ENCODE data around the gene MTO1.

GRCh38 chr6:73471686-73472290, 10.3 kb downstream of the MTO1 start:
- no peak for TF ChIP-seq CTCF (conservative IDR thresholded peaks at IDR 0.05; ENCODE audit: low read depth, low read length)
- no peak for TF ChIP-seq POLR2A (IDR thresholded peaks at IDR 0.05; ENCODE audit: low read depth, low read length)
- TF ChIP-seq RAD21 (IDR thresholded peaks at IDR 0.05; ENCODE audit: low read length), result no peak
- no peak for TF ChIP-seq CHD1 (IDR thresholded peaks at IDR 0.05; ENCODE audit: low read depth, low read length)
- no peak for TF ChIP-seq CEBPB (IDR thresholded peaks at IDR 0.05; ENCODE audit: low read depth, low read length)
- TF ChIP-seq, protein P1, sequence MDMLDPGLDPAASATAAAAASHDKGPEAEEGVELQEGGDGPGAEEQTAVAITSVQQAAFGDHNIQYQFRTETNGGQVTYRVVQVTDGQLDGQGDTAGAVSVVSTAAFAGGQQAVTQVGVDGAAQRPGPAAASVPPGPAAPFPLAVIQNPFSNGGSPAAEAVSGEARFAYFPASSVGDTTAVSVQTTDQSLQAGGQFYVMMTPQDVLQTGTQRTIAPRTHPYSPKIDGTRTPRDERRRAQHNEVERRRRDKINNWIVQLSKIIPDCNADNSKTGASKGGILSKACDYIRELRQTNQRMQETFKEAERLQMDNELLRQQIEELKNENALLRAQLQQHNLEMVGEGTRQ (IDR thresholded peaks at IDR 0.05; ENCODE audit: low read depth, low read length), result no peak
- TF ChIP-seq RFX5 (IDR thresholded peaks at IDR 0.05; ENCODE audit: low read depth, low read length), result no peak
- no peak for TF ChIP-seq BHLHE40 (IDR thresholded peaks at IDR 0.05; ENCODE audit: low read depth, low read length)
- TF ChIP-seq FOS (IDR thresholded peaks at IDR 0.05; ENCODE audit: low read depth, low read length), result no peak
- no peak for TF ChIP-seq SMC3 (IDR thresholded peaks at IDR 0.05; ENCODE audit: low read depth, low read length)
- TF ChIP-seq MAFK (IDR thresholded peaks at IDR 0.05; ENCODE audit: low read depth, low read length), result no peak

Data from IMR-90 (cell line).